Transverse colon (tissue), 4 donors: ENCODE measurements around the gene ADAMTS4.

Source experiments
- CTCF ChIP-seq, 5 experiments: fragments of 200-600 bp in 3 of 5; fragments of 450-650 bp in 2 of 5; sonication (generic) in 3 of 5; IDR thresholded peaks; 1 replicate in 2 of 5; 2 replicates in 3 of 5; pipeline ENCODE4 v1.5.1; 2016 to 2017; ENCODE audit warnings: antibody characterized with exemption in 5 of 5, inconsistent platforms in 3 of 5, mild to moderate bottlenecking in 2 of 5, moderate library complexity in 1 of 5
- EP300 ChIP-seq: sonication (generic); formaldehyde crosslinking; IDR thresholded peaks from one replicate; pipeline ENCODE4 v1.6.1; 2017; ENCODE audit warnings: antibody characterized with exemption, low read depth
- POLR2A ChIP-seq: fragments of 450-650 bp; IDR thresholded peaks from one replicate; pipeline ENCODE4 v1.6.1; 2016; ENCODE audit warnings: antibody characterized with exemption, mild to moderate bottlenecking, moderate library complexity
- POLR2AphosphoS5 ChIP-seq, 3 donors: sonication (generic); formaldehyde crosslinking; IDR thresholded peaks; one replicate each; pipeline ENCODE4 v1.6.1; 2016; ENCODE audit warnings: antibody characterized with exemption in 3 of 3

DNA sequence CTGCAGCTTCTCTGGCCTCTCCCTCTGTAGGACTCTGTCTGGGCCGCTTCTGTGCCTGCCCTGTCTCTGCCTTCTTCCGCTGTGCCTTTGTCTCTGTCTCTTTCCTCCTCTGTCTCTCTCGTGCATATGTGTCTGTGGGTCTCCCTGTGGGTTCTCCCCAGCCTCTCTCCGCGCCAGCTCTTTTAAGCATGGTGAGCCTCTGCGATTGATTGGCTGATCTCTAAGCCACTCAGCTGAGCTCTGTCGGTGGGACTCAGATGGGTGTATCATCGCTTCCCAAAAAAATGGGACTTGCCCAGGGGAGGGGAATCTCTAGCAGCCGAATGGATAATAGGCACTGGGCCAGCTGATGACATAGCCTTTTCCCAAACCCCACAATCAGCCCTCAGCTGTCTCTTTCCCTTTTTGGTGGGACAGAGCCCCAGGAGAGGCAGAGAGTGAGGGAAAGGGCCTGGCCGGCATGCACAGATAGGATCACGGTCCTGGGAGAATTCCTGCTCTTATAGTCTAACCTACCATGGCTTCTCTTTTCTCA, at the start of gene ADAMTS4:
- TF ChIP-seq POLR2AphosphoS5 (IDR thresholded peaks at IDR 0.05) (peak; percentile 57 to 84 (median 65)), CTCF (IDR thresholded peaks at IDR 0.05) (no peak), POLR2A (peak; percentile 57), EP300 (no peak)
